Measurements from ENCODE around the gene AOPEP. TPM values are rescaled to one million over a fixed set of nuclear protein-coding genes. Genes with fewer than 3 reads are reported as not detected.

The AOPEP gene
- total and polyA plus RNA-seq, 2 donors (not counting 3 experiments of a cell fraction or from before 2014, with no cell fraction given), result 20.2 to 41.6 TPM

DNA sequence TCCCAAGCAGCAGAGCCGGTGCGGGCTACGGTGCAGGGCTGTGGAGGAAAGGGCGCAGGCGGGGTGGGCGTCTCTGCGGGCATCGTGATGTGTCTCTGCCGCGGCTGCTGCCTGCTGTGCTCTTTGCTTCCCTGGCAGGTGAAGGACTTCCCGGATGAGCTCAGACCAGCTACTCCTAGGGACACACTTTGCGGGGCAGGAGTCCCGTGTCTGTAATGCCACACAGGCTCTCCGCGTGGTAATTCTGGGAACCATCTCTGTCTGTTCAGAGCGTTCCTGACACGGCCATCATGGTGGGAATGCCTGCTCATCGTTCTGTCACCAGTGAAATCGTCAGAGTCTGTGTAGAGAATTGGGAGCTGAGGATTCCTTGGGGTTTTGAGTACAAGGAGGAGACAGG is 355.5 kb downstream of the AOPEP start:
- H3K79me2 ChIP-seq (ENCODE audit: control insufficient read depth, insufficient read depth, low read length), result no peaks in the 10 kb centered on the region
- BruUV-seq (replicated peaks), result no TSS peak

More for the DNA sequence above, 355.5 kb downstream of the AOPEP start:
- Histone ChIP-seq H3K4me2 (ENCODE audit: insufficient read depth, low read length) (no peak overlapping the region), H3K9me1 (replicated peaks; ENCODE audit: control insufficient read depth, extremely low read depth, insufficient read depth, low read length) (no peaks in the 10 kb centered on the region), H3K9me3 (replicated peaks; ENCODE audit: control insufficient read depth, insufficient read depth, low read length) (no peaks in the 10 kb centered on the region), H3K27ac (ENCODE audit: insufficient read depth, low read depth, low read length) (no peak overlapping the region), H3K36me3 (ENCODE audit: control insufficient read depth in 2 of 2, extremely low read depth in 1 of 2, insufficient read depth in 2 of 2, low read length in 2 of 2) (peaks cover 4 to 49% of the 10 kb centered on the region in 2 experiments), H3K4me3 (replicated peaks in 1 of 3; ENCODE audit: insufficient read depth in 1 of 3, low read depth in 1 of 3, low read length in 3 of 3) (no peak overlapping the region), H4K20me1 (replicated peaks; ENCODE audit: control insufficient read depth, extremely low read depth, insufficient read depth, low read length) (no peaks in the 10 kb centered on the region), H3K27me3 (ENCODE audit: control insufficient read depth in 2 of 2, insufficient read depth in 2 of 2, low read length in 2 of 2) (no peaks in the 10 kb centered on the region), H3K4me1 (ENCODE audit: control insufficient read depth, extremely low read depth, insufficient read depth, low read length) (no peaks in the 10 kb centered on the region), H2AFZ (ENCODE audit: low read depth, low read length) (no peak overlapping the region), H3K9ac (replicated peaks; ENCODE audit: extremely low read depth, insufficient read depth, low read length) (no peak overlapping the region)
- dilution Hi-C loops (cut with MboI; ENCODE audit: extremely low pct_ligation_motif_present, low sequenced_read_pairs), result no loop called here
- ChIA-PET POLR2A (no interaction called here), CTCF (interaction anchor here (1.4 to 1.6 kb wide), 2 partner anchors 46 to 300 kb away, joined by 4 read pairs; no protein-coding TSS in a partner anchor)
- FAIRE-seq (no peak), DNase-seq (ENCODE audit: low read depth, low spot score) (no peak)
- intact Hi-C loops (cut with micrococcal nuclease), result no loop called here
- TF ChIP-seq EZH2 (IDR thresholded peaks at IDR 0.05; ENCODE audit: borderline replicate concordance, low read depth, low read length, severe bottlenecking) (no peak), FOS (IDR thresholded peaks at IDR 0.05; ENCODE audit: borderline replicate concordance, insufficient read depth, low read length) (no peak), JUN (IDR thresholded peaks at IDR 0.05; ENCODE audit: borderline replicate concordance, insufficient read depth, insufficient read length, low read depth) (no peak), MYC (IDR thresholded peaks at IDR 0.05; ENCODE audit: low read depth, low read length) (no peak), POLR2AphosphoS5 (IDR thresholded peaks at IDR 0.05; ENCODE audit: insufficient read depth, low read depth, low read length) (no peak)
- TF ChIP-seq, protein P1, sequence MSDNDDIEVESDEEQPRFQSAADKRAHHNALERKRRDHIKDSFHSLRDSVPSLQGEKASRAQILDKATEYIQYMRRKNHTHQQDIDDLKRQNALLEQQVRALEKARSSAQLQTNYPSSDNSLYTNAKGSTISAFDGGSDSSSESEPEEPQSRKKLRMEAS (IDR thresholded peaks at IDR 0.05; ENCODE audit: insufficient read depth, insufficient read length), result no peak
- TF ChIP-seq, protein P2, sequence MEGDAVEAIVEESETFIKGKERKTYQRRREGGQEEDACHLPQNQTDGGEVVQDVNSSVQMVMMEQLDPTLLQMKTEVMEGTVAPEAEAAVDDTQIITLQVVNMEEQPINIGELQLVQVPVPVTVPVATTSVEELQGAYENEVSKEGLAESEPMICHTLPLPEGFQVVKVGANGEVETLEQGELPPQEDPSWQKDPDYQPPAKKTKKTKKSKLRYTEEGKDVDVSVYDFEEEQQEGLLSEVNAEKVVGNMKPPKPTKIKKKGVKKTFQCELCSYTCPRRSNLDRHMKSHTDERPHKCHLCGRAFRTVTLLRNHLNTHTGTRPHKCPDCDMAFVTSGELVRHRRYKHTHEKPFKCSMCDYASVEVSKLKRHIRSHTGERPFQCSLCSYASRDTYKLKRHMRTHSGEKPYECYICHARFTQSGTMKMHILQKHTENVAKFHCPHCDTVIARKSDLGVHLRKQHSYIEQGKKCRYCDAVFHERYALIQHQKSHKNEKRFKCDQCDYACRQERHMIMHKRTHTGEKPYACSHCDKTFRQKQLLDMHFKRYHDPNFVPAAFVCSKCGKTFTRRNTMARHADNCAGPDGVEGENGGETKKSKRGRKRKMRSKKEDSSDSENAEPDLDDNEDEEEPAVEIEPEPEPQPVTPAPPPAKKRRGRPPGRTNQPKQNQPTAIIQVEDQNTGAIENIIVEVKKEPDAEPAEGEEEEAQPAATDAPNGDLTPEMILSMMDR (IDR thresholded peaks at IDR 0.05; ENCODE audit: extremely low read depth in 1 of 2, insufficient read depth in 1 of 2, low read depth in 1 of 2, low read length in 2 of 2), result no peak

Data from endothelial cell of umbilical vein (primary cell).